Pons (tissue), 1 donor: Measurements from ENCODE around the gene FSIP1.

Source experiments
- DNase-seq: peaks from one replicate; pipeline ENCODE4 v3.0.0-alpha.2; 2016; ENCODE audit warnings: low spot score

Gene FSIP1

DNA sequence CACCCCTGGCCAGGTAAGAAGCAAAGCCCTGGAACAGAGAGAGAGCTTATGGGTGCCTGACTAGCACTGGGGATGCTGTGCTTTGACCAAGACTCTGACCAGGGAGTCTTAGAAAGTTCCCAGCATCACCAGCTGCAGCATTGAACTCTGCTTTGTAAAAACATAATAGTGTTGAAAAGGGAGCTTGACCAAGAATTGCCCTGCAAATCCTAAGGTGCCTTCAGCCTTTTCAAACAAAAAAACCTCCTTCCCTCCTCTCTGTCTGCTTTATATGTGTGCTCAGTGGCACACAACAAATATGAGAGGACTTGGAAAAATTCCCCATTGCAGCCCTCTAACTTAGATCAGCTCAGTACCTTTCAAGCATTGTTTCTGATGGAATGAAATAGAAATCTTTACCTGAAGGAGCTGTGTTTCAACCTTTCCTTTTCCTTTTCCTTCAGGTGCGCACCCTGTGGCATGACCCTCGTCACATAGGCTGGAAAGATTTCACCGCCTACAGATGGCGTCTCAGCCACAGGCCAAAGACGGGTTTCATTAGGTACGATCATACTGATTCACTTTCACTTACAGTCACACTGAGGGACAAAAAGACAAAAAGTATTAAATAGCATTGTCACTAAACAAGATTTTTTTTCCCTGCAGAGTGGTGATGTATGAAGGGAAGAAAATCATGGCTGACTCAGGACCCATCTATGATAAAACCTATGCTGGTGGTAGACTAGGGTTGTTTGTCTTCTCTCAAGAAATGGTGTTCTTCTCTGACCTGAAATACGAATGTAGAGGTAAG lies 188.8 kb downstream of the FSIP1 start:
- DNase-seq: no peak

DNA sequence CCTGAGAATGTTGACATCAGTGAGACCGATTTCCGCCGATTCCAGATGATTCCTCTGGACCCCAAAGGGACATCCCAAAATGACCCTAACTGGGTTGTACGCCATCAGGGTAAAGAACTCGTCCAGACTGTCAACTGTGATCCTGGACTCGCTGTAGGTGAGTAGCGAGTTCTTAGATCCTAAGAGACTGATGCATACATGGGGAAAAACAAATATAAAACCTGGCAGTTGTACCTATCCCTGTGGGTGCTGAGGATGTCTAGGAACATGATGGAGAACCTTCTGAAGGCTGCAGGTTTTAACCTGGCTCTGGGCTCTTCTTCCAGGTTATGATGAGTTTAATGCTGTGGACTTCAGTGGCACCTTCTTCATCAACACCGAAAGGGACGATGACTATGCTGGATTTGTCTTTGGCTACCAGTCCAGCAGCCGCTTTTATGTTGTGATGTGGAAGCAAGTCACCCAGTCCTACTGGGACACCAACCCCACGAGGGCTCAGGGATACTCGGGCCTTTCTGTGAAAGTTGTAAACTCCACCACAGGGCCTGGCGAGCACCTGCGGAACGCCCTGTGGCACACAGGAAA lies 189.5 kb downstream of the FSIP1 start:
- DNase-seq: no peak

DNA sequence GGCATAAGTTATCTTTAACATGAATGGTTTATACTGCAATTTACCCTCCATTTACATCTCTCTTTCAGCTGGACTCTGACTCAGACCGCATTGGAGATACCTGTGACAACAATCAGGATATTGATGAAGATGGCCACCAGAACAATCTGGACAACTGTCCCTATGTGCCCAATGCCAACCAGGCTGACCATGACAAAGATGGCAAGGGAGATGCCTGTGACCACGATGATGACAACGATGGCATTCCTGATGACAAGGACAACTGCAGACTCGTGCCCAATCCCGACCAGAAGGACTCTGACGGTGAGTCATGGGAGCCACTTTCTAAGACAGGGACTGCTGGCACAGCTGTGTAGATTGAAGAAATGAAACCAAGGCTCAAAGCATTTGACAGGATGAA lies 190.1 kb downstream of the FSIP1 start:
- no peak for DNase-seq

DNA sequence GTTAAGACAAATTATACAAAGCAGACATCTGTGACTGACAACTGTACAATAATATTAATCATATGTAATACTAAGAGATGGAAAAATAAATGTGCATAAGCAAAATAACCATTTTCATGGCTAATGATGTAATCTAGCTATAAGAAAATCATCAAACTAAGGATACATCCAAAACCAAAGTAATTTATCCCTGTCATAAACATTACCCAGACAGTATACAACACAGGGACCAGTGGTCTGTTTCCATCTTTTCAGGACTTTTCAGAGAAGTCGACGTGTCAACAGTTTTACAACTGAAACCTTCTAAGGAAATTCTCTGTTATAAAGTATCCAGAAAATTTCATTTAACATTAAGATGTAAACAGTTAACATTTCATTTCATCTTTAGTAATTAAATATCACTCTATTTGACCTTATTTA lies 190.7 kb downstream of the FSIP1 start:
- DNase-seq: no peak

DNA sequence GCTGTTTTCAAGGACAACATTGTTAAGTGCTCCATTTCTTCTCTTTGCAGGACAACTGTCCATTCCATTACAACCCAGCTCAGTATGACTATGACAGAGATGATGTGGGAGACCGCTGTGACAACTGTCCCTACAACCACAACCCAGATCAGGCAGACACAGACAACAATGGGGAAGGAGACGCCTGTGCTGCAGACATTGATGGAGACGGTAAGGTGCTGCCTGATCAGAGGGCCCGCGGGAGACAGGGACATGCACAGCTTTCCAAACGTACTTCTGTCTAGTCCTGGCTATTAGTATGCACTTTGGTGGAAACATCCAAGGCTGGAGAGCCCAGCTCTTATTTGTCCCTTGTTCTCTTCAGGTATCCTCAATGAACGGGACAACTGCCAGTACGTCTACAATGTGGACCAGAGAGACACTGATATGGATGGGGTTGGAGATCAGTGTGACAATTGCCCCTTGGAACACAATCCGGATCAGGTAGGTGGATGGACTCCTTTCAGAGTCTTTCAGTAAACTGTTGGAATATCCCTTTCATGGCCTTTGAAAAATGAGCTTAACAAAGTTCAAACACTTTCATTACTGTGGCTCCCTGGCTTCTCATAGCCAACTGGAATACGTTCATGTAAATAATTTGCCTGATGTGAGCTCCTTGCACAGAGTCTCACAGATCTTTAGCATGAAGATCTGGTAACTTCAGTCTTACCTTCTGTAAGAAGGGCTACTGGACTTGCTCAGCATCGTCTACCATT lies 191.3 kb downstream of the FSIP1 start:
- no peak for DNase-seq

DNA sequence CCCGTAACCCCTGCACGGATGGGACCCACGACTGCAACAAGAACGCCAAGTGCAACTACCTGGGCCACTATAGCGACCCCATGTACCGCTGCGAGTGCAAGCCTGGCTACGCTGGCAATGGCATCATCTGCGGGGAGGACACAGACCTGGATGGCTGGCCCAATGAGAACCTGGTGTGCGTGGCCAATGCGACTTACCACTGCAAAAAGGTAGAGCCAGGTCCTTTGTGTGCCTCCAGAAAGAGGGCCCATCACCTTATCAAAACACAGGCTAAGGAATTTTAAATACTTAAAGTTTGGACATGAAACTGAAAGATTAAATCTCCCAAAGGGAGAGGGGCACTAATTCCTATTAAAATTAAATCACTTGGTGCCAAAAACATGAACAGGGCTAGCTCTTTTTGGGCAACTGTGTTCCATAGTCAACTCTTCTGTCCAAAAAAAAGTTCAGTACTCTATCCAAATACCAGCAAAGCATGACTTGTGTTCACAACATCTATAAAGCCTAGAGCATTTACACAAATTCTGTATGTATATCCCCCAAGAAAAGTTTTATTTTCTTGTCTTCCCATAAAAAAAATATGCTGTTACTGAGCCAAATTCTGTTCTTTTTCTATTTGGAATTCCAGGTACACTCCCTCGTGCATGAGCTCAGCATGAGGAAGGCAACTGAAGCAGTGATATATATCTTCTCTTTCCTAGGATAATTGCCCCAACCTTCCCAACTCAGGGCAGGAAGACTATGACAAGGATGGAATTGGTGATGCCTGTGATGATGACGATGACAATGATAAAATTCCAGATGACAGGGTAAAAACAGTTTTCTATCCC lies 192.6 kb downstream of the FSIP1 start:
- DNase-seq: no peak

DNA sequence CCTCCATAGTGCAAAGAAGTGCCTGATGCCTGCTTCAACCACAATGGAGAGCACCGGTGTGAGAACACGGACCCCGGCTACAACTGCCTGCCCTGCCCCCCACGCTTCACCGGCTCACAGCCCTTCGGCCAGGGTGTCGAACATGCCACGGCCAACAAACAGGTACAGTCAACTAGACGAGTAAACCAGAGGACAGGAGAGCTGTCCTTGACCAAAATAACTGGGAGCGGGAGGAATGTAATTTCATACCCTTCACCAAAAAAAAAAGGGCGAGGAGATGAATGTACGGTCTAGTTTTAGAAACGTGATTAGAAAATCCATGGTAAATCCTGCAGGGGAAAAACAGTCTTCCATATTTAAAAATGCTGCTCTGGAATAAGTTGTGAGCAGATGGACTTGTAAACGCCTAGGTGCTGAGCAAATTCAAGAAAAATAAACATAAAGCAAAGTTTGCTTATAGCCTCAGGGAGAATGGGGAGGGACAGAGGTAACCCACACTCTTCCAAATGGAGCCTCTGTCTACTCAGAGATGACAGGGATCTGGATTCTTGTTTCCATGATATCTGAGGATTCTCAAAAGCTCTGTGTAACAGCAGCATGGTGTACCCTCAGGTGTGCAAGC lies 193.3 kb downstream of the FSIP1 start:
- no peak for DNase-seq

DNA sequence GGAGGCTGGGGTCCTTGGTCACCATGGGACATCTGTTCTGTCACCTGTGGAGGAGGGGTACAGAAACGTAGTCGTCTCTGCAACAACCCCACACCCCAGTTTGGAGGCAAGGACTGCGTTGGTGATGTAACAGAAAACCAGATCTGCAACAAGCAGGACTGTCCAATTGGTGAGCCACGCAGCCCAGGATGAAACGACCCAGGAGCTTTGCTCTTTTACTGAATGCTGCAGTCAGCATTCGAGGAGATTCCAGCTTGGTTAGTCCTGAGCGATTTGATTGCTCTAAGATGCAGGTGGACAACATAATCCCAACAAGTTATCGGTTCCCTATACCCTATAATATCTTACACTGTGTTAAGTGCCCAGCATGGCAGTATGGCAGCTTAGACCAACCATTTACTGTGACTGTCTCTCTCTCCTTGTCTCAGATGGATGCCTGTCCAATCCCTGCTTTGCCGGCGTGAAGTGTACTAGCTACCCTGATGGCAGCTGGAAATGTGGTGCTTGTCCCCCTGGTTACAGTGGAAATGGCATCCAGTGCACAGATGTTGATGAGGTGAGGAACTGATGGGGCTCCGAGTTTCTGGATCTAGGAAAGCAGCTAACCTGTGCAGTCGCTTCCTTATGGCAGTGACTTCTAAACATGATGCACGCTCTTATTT lies 194.0 kb downstream of the FSIP1 start:
- DNase-seq: no peak

DNA sequence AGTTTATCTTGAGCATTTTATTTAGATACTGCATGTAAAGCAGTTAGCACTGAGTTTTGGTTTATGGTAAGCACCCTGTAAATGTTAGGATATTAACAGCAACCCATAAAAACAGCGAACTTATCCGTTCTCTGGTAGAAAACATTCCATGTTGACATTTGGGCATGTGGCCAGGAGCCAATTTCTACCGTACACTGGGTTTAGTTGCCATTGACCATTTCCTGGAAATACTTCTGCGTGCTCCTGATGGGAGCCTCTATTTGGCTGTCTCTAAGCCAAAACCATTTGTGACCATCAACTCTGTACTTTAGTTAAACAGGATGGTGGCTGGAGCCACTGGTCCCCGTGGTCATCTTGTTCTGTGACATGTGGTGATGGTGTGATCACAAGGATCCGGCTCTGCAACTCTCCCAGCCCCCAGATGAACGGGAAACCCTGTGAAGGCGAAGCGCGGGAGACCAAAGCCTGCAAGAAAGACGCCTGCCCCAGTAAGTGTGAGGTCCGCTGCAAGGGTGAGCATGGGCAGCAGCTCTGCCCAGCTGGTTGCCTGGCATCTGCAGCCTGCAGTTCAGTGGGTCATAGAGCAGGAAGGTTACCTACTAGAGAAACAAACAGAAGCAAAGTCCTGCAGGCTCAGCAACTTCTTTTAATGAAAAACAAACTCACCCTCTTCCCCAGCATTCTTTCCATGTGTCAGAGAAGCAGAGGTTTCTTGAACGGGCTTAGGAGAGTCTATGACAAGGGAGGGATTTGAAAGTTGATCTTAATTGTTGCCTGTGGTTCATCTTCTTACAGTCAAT lies 194.7 kb downstream of the FSIP1 start:
- DNase-seq: no peak

DNA sequence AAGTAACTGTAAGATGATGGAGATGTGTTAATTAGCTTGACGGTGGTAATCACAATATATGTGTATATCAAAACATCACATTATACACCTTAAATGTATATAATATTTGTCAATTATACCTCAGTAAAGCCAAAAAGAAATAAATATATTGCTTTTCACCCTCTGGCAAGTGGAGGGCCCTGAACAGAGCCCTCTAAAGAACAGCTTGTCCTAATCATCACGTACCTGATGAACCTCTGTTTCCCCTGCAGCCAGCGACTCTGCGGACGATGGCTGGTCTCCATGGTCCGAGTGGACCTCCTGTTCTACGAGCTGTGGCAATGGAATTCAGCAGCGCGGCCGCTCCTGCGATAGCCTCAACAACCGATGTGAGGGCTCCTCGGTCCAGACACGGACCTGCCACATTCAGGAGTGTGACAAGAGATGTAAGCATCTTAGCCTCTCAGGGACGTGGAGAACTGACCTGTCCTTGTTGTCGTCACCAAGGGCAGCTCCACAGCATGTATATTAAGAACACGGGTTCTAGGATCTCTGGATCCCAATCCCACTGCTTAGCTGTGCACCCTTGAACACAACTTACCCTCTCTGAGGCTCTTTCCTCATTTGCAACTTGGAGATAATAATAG lies 195.4 kb downstream of the FSIP1 start:
- DNase-seq: no peak

DNA sequence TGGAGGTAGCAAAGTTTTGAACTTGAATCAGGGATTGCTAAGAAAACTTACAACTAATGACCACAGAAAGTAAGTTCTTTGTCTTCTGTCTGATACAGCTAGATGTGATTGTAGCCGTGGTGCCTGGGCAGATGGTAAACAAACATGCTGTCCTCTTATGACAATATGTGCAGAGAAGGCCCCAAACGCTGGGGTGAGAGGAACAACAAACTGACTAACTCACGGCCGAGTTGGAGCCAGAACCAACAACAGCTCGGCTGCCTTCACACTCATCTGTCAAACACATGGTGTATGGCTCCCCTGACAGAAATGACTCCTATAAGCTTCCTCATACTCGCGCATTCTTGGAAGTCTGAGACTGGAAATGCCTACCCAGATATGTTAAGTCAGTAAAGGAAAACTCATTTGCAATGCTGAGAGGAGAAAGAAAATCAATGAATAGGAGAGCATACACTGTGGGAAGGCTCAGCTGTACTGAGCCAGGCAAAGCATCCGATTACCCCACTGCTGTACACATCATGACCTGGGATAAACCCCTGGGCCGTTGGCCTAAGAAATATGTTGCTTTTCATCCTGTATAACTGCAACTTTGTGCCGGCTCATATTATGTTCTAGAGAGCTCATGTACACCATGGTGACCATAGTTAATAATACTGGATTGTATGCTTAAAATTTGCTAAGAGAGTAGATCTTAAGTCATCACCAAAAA lies 196.1 kb downstream of the FSIP1 start:
- no peak for DNase-seq

DNA sequence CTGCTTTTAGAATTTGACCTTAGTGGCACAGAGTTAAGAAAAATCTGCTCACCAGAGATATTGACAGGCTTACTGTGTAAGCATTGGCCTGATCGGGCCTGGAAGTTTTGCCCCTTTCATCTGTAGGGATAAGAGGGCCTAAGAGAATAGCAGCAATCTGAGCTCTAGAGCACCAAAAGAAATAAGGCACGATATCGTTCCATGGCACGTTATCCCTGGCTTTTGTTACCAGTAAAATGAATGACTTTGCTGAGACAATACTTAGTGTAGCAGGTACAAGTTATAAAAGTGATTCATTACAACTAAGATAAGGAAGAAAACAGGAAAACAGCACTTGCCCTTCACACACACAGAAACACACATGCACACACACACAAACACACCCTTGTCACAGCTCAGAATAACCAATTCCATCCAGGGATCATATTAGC lies 196.8 kb downstream of the FSIP1 start:
- no peak for DNase-seq

DNA sequence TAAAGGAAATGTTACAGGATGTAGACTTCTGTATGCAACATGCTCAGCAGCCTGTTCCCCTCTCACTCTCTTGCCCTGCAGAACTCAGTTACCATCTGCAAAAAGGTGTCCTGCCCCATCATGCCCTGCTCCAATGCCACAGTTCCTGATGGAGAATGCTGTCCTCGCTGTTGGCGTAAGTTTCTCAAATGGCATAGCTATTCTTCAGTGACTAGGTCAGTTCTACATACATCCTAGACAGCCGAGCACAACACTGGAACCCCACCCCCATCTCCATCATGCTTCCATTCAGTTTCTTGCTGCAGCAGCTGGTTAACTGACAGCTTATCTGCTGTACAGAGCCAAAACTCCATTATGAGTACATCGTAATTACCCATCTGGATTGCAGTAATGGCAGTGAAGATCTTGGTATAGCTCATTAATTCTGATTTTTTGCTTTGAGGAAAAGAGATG lies 197.2 kb downstream of the FSIP1 start:
- no peak for DNase-seq

DNA sequence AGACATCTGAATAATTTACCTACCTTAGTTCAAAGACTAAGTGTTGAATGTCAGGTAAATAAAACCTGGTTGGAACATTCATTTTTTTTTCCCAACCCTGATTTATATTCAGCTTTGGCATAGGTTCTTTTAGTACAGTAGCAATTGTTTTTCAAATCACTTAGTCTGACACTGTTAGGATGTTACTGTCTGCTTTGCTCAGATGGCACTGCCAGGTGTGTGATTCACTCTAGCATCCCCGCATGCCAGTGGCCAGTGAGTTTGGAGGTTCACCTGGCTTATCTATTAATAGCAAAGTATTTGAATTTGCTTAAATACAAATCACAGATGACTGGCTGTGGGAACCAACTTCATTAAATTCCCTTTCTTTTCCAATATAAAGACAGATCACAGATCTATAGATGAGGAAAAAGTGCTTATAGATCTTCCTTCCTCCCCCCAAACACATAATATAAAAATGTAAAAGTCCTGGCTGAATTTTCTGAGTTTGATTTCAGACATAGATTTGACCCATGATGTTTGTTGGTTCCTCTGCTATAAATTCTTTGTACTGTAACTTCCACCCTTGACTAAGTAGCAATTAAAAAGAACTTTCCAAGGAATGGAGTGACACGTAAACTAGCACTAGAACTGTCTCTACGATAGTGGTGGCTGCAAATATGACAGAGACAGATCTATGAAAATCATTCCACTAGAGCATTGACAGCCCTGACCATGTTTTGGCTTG lies 197.8 kb downstream of the FSIP1 start:
- DNase-seq: no peak

DNA sequence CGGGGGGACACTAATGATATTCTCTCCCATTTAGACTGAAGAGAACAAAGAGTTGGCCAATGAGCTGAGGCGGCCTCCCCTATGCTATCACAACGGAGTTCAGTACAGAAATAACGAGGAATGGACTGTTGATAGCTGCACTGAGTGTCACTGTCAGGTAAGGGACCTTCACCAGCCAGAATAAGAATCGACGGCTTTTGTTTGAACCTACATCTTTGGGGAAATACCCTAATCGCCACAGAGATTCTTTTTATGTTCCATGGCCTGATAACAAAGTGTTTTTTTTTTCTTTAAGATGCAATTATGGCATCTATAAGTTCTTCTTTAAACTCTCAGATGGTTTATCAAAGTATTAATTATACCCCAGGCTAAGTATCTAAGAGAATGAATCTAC lies 198.4 kb downstream of the FSIP1 start:
- no peak for DNase-seq

DNA sequence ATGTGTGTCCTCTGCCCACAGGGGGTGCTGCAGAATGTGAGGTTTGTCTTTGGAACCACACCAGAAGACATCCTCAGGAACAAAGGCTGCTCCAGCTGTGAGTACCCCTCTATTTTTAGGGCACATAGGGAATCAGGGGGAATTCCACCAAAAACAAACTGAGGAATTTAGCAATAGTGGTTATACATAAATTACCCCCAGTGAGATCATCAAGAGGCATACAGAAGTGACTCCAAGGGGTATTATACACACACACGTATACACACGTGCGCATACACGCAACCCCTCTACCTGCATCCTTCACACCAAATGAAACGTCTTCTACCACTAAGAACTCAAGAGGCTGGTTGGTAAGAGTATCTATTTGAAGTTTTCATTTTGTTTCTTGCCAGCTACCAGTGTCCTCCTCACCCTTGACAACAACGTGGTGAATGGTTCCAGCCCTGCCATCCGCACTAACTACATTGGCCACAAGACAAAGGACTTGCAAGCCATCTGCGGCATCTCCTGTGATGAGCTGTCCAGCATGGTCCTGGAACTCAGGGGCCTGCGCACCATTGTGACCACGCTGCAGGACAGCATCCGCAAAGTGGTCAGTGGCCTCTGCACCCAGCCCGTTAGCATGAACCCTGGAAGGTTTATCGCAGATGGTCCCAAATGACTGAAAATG lies 198.9 kb downstream of the FSIP1 start:
- DNase-seq: no peak

DNA sequence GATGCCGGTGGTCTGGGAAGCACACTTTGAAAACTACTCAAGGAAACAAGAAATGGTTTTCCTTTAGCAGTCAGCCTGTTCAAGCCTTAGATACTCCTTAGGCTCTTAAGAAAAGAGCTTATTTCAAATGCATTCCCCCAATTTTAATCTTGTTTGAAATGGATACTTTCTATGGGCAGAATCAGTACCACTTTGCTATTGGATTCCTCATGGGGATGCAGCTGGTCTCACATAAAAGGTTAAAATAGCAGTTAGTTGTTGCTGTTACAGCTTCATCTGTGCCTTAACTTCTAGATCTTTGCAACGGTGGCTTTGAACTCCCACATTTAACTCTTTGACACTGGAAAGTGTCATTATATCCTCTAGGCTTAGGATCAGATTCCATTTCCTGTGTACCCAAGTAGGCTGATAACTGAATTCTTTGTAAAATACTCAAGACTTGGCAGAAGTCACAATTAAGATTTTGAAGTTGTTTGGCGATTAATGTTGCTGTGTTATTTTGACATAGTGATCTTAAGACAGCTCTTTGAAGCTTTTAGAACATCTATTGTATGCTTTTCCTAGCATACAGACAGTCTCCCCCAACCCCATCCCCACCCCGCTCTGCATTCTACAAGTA lies 199.6 kb downstream of the FSIP1 start:
- DNase-seq: no peak
